ENCODE results near the gene MAP3K21. TPM values are rescaled to one million over a fixed set of nuclear protein-coding genes. Genes with fewer than 3 reads are reported as not detected.

MAP3K21 gene
- total and polyA plus RNA-seq, 9 of the 15 experiments (the other 6 are each of a cell fraction or from before 2014, with no cell fraction given) = 0.23 to 0.86 (median 0.49) TPM

DNA sequence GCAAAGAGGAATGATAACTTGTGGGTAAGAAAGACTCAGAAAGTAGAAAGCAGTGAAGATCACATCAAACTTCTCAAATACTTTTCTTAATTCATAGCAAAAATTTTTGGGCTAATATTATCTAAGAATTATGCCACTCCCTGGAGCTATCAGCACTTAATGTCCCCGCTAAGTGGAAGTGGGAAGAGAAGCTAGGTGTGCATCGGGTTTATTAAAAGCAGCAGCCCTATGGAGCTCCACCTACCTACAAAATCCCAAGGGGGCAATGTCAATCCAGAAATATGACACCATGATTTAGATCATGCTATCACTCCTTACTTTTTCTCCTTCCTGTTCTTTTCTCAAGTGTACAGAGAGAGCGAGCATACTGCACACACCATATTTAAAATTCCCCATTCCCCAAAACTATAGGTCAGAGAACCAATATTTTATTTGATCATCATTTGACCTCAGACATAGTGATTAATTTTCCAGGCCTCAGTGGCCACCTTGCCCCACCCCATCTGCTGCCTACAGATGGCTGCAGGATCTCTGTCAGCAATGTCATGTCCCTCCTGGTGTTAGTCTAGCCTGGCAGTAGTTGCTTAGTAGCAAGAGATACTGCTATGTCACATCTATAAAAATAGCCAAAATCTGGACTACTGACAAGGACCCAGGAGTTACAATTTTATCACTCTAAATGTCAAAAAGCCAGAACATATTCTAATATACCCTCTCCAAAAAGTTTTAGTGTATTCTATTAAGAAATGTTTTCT lies 66.6 kb downstream of the MAP3K21 start:
- ATAC-seq = no peak
- TF ChIP-seq TARDBP (IDR thresholded peaks at IDR 0.05) (no peak), SNRNP70 (optimal IDR thresholded peaks at IDR 0.05; ENCODE audit: low read depth, low read length) (no peak), NFATC3 (IDR thresholded peaks at IDR 0.05) (no peak), POLR2A (conservative IDR thresholded peaks at IDR 0.05) (no peak), RB1 (IDR thresholded peaks at IDR 0.05; ENCODE audit: low read depth) (no peak), CHD4 (IDR thresholded peaks at IDR 0.05; ENCODE audit: insufficient read depth, insufficient replicate concordance, low read depth, low read length, poor library complexity, severe bottlenecking) (no peak), ZNF778 (CRISPR knock-in tag; IDR thresholded peaks at IDR 0.05) (no peak), CREB1 (IDR thresholded peaks at IDR 0.05) (no peak), CREB1 (CRISPR knock-in tag; IDR thresholded peaks at IDR 0.05) (no peak), NR2F6 (CRISPR knock-in tag; IDR thresholded peaks at IDR 0.05) (no peak), JUN (IDR thresholded peaks at IDR 0.05; ENCODE audit: borderline replicate concordance, low read depth, low read length) (no peak), JUN (CRISPR knock-in tag; IDR thresholded peaks at IDR 0.05; ENCODE audit: borderline replicate concordance) (no peak)
- TF ChIP-seq, protein P1, sequence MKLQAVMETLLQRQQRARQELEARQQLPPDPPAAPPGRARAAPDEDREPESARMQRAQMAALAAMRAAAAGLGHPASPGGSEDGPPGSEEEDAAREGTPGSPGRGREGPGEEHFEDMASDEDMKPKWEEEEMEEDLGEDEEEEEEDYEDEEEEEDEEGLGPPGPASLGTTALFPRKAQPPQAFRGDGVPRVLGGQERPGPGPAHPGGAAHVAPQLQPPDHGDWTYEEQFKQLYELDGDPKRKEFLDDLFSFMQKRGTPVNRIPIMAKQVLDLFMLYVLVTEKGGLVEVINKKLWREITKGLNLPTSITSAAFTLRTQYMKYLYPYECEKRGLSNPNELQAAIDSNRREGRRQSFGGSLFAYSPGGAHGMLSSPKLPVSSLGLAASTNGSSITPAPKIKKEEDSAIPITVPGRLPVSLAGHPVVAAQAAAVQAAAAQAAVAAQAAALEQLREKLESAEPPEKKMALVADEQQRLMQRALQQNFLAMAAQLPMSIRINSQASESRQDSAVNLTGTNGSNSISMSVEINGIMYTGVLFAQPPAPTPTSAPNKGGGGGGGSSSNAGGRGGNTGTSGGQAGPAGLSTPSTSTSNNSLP (IDR thresholded peaks at IDR 0.05; ENCODE audit: borderline replicate concordance, low read depth, low read length) = no peak

More for the DNA sequence above, 66.6 kb downstream of the MAP3K21 start:
- H3K4me2 ChIP-seq (ENCODE audit: insufficient read depth, low read length) = no peak overlapping the region
- no peak overlapping the region for H3K27ac ChIP-seq (ENCODE audit: extremely low read depth, low read depth, low read length)
- BruUV-seq (replicated peaks) = no TSS peak
- no peak for FAIRE-seq
- H3K9me3 ChIP-seq (replicated peaks; ENCODE audit: control insufficient read depth, insufficient read depth, low read depth, low read length) = 0 out of 2 replicates have a peak, but pooled peaks cover 2% of the 10 kb centered on the region
- no peak overlapping the region for H2AFZ ChIP-seq (ENCODE audit: low read depth, low read length)
- in situ Hi-C loops (cut with MboI) (loop anchor here (25.0 kb wide), 1 partner anchor 668 kb away; no protein-coding TSS in a partner anchor), intact Hi-C loops (cut with micrococcal nuclease) (loop anchor here (2.0 to 10.0 kb wide), 2 partner anchors 47 to 921 kb away; no protein-coding TSS in a partner anchor)
- WGBS (ENCODE audit: insufficient coverage, low coverage, missing lambda C conversion rate) = 2% methylated on average over 3 of the region's 3 CpGs
- H3K4me3 ChIP-seq = no peak overlapping the region
- DNase-seq (ENCODE audit: extremely low read depth in 1 of 4, low spot score in 3 of 4) = peak in 2 of 4 experiments; percentile 14 to 22
- H4K20me1 ChIP-seq (replicated peaks; ENCODE audit: control insufficient read depth, insufficient read depth, low read length) = no peaks in the 10 kb centered on the region
- H3K4me1 ChIP-seq (replicated peaks in 1 of 2; ENCODE audit: control insufficient read depth in 2 of 2, insufficient read depth in 2 of 2, low read length in 2 of 2) = no peaks in the 10 kb centered on the region; a peak in 1 of 5 replicates
- no peak overlapping the region for H3K9ac ChIP-seq (ENCODE audit: insufficient read depth in 1 of 2, low read depth in 2 of 2, low read length in 2 of 2)
- ChIA-PET CTCF (ENCODE audit: low intra/inter-chr PET ratio) (interaction anchor here (0.6 to 2.5 kb wide), 3 partner anchors 397 to 916 kb away, joined by 4 to 15 read pairs (median 8); no protein-coding TSS in a partner anchor), POLR2A (no interaction called here)
- H3K36me3 ChIP-seq (ENCODE audit: control insufficient read depth, insufficient read depth, low read length) = no peaks in the 10 kb centered on the region
- H3K79me2 ChIP-seq (ENCODE audit: control insufficient read depth, insufficient read depth, low read length) = no peaks in the 10 kb centered on the region
- H3K27me3 ChIP-seq (ENCODE audit: control insufficient read depth in 2 of 2, insufficient read depth in 2 of 2, low read length in 2 of 2) = no peaks in the 10 kb centered on the region
- no peaks in the 10 kb centered on the region for H3K9me1 ChIP-seq (ENCODE audit: control insufficient read depth, insufficient read depth, low read length)
